NCI-H2227 treated with DMSO at 0.1 percent for 48 hours (cell line): ENCODE results near the gene CBARP.
"Not testable (repeated sequence)": the region's sequence is repeated elsewhere in the genome, so short reads cannot be mapped to it uniquely, and the experiment has no call there.

Source experiments
- DNase-seq: peaks from one replicate; lab custom pipeline; 2025; lab: John Stamatoyannopoulos, UW

Gene CBARP

GRCh38 chr19:1252221-1252820, 14.5 kb upstream of the CBARP start:
- DNase-seq, result no peak

- DNase-seq, result peak; percentile 29
Observed at GRCh38 chr19:1251330-1252220, 13.8 kb upstream of the CBARP start.

GRCh38 chr19:1250437-1251260, 12.8 kb upstream of the CBARP start:
- DNase-seq, result peak; percentile 84

- no peak for DNase-seq
Observed at GRCh38 chr19:1249990-1250436, 12.2 kb upstream of the CBARP start.

- DNase-seq, result peak; percentile 88
Observed at GRCh38 chr19:1249298-1249989, 11.6 kb upstream of the CBARP start.

- DNase-seq, result no peak
Observed at GRCh38 chr19:1248786-1249297, 11.0 kb upstream of the CBARP start.

GRCh38 chr19:1248139-1248785, 10.5 kb upstream of the CBARP start, which contains the start of gene MIDN:
Gene MIDN, plus strand, starts transcription at chr19:1248583. Its CDS starts 1,714 bp downstream, at chr19:1250297.
- peak; percentile 59 for DNase-seq

GRCh38 chr19:1247748-1248138, 9.9 kb upstream of the CBARP start:
- DNase-seq, result no peak

GRCh38 chr19:1246265-1247087, 8.7 kb upstream of the CBARP start:
- DNase-seq, result not testable (repeated sequence)

GRCh38 chr19:1245494-1246264, 7.9 kb upstream of the CBARP start:
- no peak for DNase-seq

- no peak for DNase-seq
Observed at GRCh38 chr19:1244693-1245451, 7.1 kb upstream of the CBARP start.

GRCh38 chr19:1243768-1244692, 6.2 kb upstream of the CBARP start:
- DNase-seq, result peak; percentile 37

- DNase-seq, result peak; percentile 71
Observed at GRCh38 chr19:1241417-1242095, 3.8 kb upstream of the CBARP start, which contains the start of gene ATP5F1D. Gene ATP5F1D, plus strand, starts transcription at chr19:1241751. Its CDS starts 100 bp downstream, at chr19:1241851.

- DNase-seq, result no peak
Observed at GRCh38 chr19:1240925-1241324, 3.1 kb upstream of the CBARP start.

GRCh38 chr19:1239796-1240737, 2.3 kb upstream of the CBARP start:
- peak; percentile 59 for DNase-seq

GRCh38 chr19:1239420-1239795, 1.6 kb upstream of the CBARP start:
- DNase-seq, result no peak
